ENCODE data around the gene CCNY. TPM values are rescaled to one million over a fixed set of nuclear protein-coding genes. Genes with fewer than 3 reads are reported as not detected.

CCNY gene
- total RNA-seq, 1 donor, result 53.3 TPM

GRCh38 chr10:35448687-35449662, 112.7 kb downstream of the CCNY start:
- no peak for DNase-seq (ENCODE audit: low read depth in 2 of 3, low spot score in 2 of 3)

- DNase-seq (ENCODE audit: low read depth in 2 of 3, low spot score in 2 of 3), result no peak
These were observed 113.6 kb downstream of the CCNY start for GRCh38 chr10:35449944-35450343.

GRCh38 chr10:35451151-35452016, 115.1 kb downstream of the CCNY start:
- DNase-seq (ENCODE audit: low read depth in 2 of 3, low spot score in 2 of 3), result peak in 2 of 3 donors; percentile 24 to 62

- no peak for DNase-seq (ENCODE audit: low read depth in 2 of 3, low spot score in 2 of 3)
These were observed 115.9 kb downstream of the CCNY start for GRCh38 chr10:35452171-35452570.

GRCh38 chr10:35452847-35453246, 116.5 kb downstream of the CCNY start:
- no peak for DNase-seq (ENCODE audit: low read depth in 2 of 3, low spot score in 2 of 3)

DNA sequence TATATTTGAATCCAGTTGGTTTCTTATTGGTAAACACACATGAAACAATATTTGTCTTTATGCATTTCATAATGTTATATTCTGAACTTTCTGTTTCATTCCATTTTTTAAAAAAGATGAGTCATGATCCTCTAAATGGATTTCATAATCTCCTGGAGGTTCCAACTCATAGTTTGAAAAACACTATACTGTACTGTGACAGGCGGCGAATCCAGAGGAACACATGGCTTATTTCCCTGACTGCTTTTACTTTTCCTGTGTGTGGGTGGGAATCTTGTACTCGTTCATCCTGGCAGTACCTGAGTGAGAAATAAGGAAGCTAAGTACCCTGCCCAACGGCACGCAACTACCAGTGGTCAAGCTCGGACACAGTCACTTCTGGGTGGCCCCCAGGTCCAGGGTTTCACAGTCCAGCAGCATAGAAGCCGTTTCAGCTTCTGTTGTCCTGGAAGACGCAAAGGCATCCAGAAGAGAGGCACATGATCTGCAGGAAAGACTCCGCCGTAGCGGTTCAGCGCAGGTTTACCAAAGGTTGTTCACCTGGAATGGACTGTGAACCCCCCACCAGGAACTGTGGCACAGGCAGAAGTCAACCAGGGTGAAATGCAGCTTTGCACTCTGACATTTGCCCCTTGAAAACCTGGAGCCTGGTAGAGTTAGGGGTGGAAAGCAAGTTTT, 117.7 kb downstream of the CCNY start:
- peak in 1 of 3 donors; percentile 27 for DNase-seq (ENCODE audit: low read depth in 2 of 3, low spot score in 2 of 3)

DNA sequence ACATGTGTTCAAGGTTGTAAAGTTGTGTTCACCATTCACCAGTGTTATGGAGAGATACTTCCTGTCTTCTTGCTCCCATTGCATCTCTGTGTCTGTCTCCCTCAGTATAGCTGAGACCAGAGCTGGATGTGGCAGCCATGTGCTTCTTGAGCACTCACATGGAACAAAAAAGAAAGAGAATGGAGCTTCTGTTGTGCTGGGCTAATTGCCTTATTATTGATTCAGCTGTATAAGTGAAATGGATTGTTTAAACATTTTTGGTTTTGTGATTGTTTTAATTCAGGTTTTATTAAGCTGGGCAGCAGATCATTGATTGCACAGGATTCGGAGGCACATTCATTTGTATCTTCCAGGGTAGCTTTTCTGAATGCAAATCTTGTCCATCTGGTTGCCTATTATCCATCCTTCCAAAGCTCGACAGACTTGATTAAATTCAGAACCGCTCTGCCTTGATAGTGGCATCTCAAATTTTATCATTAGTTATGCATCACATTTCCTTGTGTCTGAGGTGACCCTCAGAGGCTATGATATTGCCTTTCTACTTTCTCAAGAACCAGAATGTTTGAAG, 119.9 kb downstream of the CCNY start:
- no peak for DNase-seq (ENCODE audit: low read depth in 2 of 3, low spot score in 2 of 3)

DNA sequence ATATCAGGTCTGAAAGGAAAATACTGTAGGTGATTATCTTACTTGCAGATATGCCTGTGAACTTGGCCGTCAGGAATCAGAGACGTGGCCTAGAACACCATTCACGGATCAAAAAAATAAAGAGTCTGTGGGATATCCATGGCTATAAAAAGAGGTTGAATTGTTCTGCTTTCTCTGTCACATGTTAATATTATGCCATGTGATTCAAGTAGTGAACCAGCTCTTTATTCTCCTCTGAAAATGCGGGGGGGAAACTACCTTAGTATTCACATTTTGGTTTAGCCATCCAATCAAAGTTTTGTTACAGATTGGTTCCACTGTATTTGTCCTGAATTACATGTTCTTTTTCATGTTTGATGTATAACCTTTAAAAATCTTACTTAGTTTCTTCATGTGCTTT, 120.5 kb downstream of the CCNY start:
- DNase-seq (ENCODE audit: low read depth in 2 of 3, low spot score in 2 of 3), result no peak

- DNase-seq (ENCODE audit: low read depth in 2 of 3, low spot score in 2 of 3), result no peak
These were observed 122.5 kb downstream of the CCNY start for GRCh38 chr10:35458500-35459448.

GRCh38 chr10:35459449-35459847, 123.1 kb downstream of the CCNY start:
- no peak for DNase-seq (ENCODE audit: low read depth in 2 of 3, low spot score in 2 of 3)

GRCh38 chr10:35460852-35461460, 124.6 kb downstream of the CCNY start:
- DNase-seq (ENCODE audit: low read depth in 2 of 3, low spot score in 2 of 3), result no peak

DNA sequence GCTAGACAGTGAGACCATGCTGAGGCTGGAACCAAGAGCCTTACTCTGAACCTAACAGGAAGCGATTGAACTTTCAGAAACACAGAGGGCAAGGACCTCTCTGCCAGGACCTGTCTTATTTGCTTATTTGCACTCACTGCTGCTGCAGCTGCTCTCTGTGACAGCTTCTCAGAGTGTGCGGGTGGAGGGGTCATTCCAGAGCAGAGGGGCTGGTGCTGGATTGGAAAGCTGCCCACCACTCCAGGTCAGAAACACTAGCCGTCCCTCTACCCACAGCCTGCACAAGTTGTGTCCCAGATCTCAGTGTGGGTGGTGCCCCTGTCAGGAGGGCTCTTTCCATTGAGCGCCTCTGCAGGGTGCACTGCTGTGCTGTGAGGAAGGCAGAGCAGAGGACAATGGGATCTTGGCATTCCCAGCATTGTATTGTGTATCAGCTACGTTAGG, 126.2 kb downstream of the CCNY start:
- DNase-seq (ENCODE audit: low read depth in 2 of 3, low spot score in 2 of 3), result no peak

DNA sequence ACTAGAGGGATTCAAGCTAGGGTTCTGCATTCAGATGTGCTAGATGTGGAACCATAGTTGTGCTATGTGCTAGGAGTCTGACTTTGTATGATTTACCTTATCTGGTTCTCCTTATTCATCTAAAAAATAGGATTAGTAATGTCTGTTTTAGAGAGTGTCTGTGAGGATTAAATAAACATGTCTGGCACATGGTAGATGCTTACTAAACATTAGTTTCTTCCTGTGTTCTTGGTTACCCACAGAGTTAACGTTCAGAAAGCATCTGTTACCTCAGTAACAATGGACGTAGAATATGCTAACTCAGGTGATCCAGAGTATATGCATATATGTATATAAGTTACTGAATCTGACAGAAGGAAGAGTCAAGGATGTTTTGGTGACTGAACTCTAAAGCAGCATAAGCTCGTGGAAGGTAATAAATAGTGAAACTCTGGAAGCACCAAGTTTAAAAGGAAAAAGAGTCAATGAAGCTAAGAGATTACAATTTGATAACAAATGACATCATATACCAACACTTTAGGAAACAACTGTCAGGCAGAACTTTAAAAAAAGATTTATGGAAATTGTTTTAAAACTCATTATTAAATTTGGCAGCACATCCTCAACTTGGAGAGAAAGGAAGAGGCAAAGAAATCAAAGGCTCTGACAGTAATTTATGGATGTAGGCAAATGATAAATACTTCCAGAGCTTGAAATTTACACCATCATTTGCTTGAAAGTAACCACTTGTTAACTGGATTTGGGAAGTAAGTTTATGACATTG, 127.0 kb downstream of the CCNY start:
- no peak for DNase-seq (ENCODE audit: low read depth in 2 of 3, low spot score in 2 of 3)

DNA sequence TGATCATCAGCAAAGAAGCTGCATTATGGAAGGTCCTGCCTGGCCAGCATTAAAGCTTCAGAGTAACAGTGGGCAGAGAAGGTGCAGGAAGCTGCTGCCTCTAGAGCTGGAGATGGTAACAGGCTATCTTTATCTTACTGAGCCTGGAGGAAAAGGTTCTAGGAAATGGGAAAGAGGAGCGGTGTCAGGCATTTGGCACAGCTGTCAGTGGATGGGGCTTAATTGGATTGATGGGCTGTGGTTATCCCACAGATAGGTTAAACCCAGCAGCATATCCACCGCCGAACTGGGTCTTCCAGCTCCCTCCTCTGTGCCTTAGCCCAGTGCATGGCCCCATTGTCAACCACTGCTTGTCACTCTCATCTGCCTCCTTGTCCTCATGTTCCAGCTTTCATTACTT, 127.6 kb downstream of the CCNY start:
- no peak for DNase-seq (ENCODE audit: low read depth in 2 of 3, low spot score in 2 of 3)

DNA sequence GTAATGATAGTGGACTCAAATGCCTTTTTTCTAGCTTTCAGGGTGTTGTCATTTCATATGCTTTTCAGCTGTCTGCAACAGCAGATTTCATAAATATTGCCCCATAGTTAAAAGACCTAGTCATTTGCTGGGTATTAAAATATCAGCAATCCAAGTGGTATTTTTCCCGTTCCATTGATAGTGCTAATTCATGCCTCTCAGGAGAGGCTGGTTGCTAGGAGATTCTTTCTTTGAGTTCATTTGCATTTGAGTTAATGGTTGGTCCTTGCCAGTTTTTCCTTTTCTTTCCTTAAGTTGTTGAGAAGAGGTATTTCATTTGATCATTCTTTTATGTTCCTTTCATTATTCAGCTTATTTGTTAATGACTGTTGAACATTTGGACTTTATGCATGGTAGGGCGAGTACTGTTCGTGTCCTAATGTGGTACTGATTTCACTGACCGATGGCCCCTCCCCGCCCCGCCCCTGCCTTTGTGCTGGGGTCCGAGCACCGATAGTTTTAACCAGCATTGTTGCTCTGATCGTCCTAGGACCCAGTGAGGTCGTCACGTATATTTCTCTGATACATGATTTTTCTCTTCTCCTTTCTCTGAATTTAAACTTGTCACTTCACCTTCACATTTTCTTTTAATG, 128.6 kb downstream of the CCNY start:
- no peak for DNase-seq (ENCODE audit: low read depth in 2 of 3, low spot score in 2 of 3)

GRCh38 chr10:35465673-35466072, 129.4 kb downstream of the CCNY start:
- no peak for DNase-seq (ENCODE audit: low read depth in 2 of 3, low spot score in 2 of 3)

GRCh38 chr10:35466170-35466569, 129.9 kb downstream of the CCNY start:
- no peak for DNase-seq (ENCODE audit: low read depth in 2 of 3, low spot score in 2 of 3)

DNA sequence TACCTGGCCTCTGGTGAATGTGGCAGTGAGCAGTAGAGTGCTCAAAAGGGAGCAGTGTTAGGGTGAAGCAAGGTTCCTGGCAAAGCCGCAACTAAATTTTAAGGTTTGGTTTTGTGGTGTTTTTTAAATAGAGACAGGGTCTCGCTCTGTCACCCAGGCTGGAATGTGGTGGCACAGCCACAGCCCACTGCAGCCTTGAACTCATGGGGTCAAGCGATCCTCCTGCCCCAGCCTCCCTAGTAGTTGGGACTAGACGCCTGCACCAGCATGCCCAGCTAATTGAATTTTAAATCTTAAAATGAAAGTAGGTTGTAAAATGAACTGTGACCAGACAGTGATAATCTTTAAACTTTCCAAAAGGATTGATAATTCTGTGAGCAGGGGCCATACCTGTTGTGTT, 130.4 kb downstream of the CCNY start:
- no peak for DNase-seq (ENCODE audit: low read depth in 2 of 3, low spot score in 2 of 3)
